AG09309 (cell line): ENCODE measurements around the gene PARD3.

Source experiments
- DNase-seq: peaks from one replicate; pipeline ENCODE4 v3.0.0-alpha.2; 2010; ENCODE audit warnings: low read depth
- H3K4me3 ChIP-seq: 2 replicates; pipeline ENCODE4 v1.5.1; 2011; ENCODE audit warnings: mild to moderate bottlenecking, low read depth, low read length, moderate library complexity; ENCODE audit not compliant: control insufficient read depth
- CTCF ChIP-seq: IDR thresholded peaks from 2 replicates; pipeline ENCODE4 v1.5.1; 2011; ENCODE audit warnings: mild to moderate bottlenecking, low read depth, low read length, inconsistent platforms; ENCODE audit not compliant: insufficient read depth, control insufficient read depth; ENCODE audit errors: missing control alignments

PARD3 gene

DNA sequence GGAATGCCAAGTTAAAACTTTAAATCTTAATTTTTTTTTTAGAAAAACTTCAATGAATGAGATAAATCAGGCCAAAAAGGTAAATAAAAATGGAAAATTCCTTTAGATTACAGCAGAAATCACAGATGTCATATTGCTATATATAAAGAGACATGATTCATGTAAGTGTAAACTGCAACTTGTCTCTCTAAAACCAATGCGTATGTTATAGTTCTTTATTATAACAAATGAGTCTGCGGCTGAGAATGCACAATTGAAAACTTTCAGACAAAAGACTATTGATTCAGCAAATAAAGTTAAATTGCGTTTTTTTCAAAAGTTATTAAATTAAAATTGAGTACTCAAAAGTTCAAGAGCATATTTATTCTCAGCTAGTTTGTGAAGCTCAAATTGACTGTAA, 425.3 kb downstream of the PARD3 start:
- no peak for TF ChIP-seq CTCF
- H3K4me3 ChIP-seq = no peak overlapping the region
- no peak for DNase-seq

- no peak overlapping the region for H3K4me3 ChIP-seq
- no peak for DNase-seq
- no peak for TF ChIP-seq CTCF
These were observed 428.2 kb downstream of the PARD3 start for GRCh38 chr10:34386921-34387320.

GRCh38 chr10:34384372-34384771, 430.7 kb downstream of the PARD3 start:
- DNase-seq = no peak
- no peak overlapping the region for H3K4me3 ChIP-seq
- no peak for TF ChIP-seq CTCF

- no peak for TF ChIP-seq CTCF
- no peak for DNase-seq
- H3K4me3 ChIP-seq = no peak overlapping the region
These were observed 432.5 kb downstream of the PARD3 start for GRCh38 chr10:34382626-34383025.

DNA sequence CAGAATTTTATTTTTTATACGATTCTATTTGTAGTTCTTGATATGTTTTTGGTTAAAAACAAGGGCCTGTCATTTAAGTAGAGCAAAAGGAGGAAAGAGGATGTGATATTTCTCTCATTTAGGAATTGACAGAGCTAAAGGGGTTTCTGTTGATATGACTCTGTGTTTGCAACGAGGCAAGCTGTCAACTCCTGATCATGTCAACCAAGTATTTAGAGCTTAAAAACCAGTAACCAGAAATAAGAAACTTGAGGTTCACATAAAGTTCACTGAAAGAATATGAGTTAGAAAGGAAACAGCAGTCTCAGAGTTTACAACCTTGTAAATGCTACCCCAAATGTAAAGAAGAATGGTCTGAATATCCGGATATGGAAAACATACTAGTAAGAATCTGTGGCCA, 434.2 kb downstream of the PARD3 start:
- no peak for DNase-seq
- H3K4me3 ChIP-seq = no peak overlapping the region
- no peak for TF ChIP-seq CTCF

- DNase-seq = no peak
- H3K4me3 ChIP-seq = no peak overlapping the region
- TF ChIP-seq CTCF = no peak
These were observed 436.8 kb downstream of the PARD3 start for GRCh38 chr10:34378297-34378696.

DNA sequence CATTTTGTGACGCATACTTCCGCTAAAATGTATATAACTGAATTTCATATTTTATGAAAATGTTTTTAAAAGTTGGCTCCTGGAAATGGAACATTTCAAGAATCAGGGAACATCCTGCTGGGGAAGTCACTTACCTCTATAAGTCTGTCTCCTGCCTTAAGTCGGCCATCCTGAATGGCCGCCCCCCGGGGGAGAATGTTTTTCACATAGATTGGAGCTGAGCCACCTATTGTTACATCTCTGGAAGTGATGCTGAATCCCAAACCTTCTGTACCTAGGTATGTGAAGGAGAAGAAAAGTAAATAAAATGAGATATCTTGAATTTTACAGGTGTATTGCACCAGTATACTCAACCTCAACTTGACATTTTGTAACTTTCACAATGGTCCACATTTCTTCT, 437.3 kb downstream of the PARD3 start:
- no peak for DNase-seq
- no peak for TF ChIP-seq CTCF
- no peak overlapping the region for H3K4me3 ChIP-seq
